Endothelial cell of umbilical vein (primary cell): ENCODE measurements around the gene ERBIN. TPM values are rescaled to one million over a fixed set of nuclear protein-coding genes. Genes with fewer than 3 reads are reported as not detected.

Experiments
- BruUV-seq: library from RNA; stranded (reverse); fragments of 400-500 nt; replicated peaks from 2 replicates; lab custom pipeline; 2021; lab: Mats Ljungman, UMichigan
- CTCF ChIA-PET: fragments of 300-600, 350-600 bp; sonication (Branson Sonifier 250); formaldehyde crosslinking; loops from one replicate; lab custom pipeline; 2021; ENCODE audit warnings: antibody characterized with exemption, inconsistent platforms; lab: Charles Lee
- POLR2A ChIA-PET: fragments of 300-600, 350-600 bp; sonication (Branson Sonifier 250); formaldehyde crosslinking; loops from one replicate; lab custom pipeline; 2021; ENCODE audit warnings: antibody characterized with exemption, inconsistent platforms; lab: Charles Lee
- DNase-seq: peaks from one replicate; pipeline ENCODE4 v3.0.0-alpha.2; 2011; ENCODE audit warnings: low read depth, low spot score
- FAIRE-seq: peaks from 2 replicates; lab custom pipeline; 2011; peaks lifted over from hg19 to GRCh38; lab: Jason Lieb, UNC
- H2AFZ ChIP-seq: 2 replicates; pipeline ENCODE4 v1.6.0; 2012; ENCODE audit warnings: low read depth, low read length, control low read depth, inconsistent platforms
- H3K27ac ChIP-seq: 2 replicates; pipeline ENCODE4 v1.5.1; 2011; ENCODE audit warnings: low read depth, mild to moderate bottlenecking, control low read depth, low read length, moderate library complexity; ENCODE audit not compliant: insufficient read depth
- H3K27me3 ChIP-seq, 2 experiments: 2 replicates each; pipeline versions ENCODE4 v1.6.0 to v1.6.1; 2011; ENCODE audit warnings: low read length in 2 of 2, mixed read lengths in 1 of 2; ENCODE audit not compliant: control insufficient read depth in 2 of 2, insufficient read depth in 2 of 2
- H3K36me3 ChIP-seq, 2 experiments: 2 replicates in 1 of 2; 3 replicates in 1 of 2; pipeline ENCODE4 v1.5.1; 2011; ENCODE audit warnings: low read length in 2 of 2, mild to moderate bottlenecking in 1 of 2, moderate library complexity in 1 of 2; ENCODE audit not compliant: control insufficient read depth in 2 of 2, insufficient read depth in 2 of 2; ENCODE audit errors: extremely low read depth in 1 of 2
- H3K4me1 ChIP-seq: 3 replicates; pipeline ENCODE4 v1.5.1; 2011; ENCODE audit warnings: mild to moderate bottlenecking, low read length; ENCODE audit not compliant: control insufficient read depth, insufficient read depth; ENCODE audit errors: extremely low read depth
- H3K4me2 ChIP-seq: 2 replicates; pipeline ENCODE4 v1.6.1; 2011; ENCODE audit warnings: low read length, control low read depth, mixed read lengths; ENCODE audit not compliant: insufficient read depth
- H3K4me3 ChIP-seq, 3 experiments: fragments of 200-600 bp in 1 of 3; sonication (generic), shearing (Covaris generic) in 1 of 3; replicated peaks in 1 of 3; 2 replicates each; pipeline ENCODE4 v1.5.1; 2011 to 2016; ENCODE audit warnings: control low read depth in 3 of 3, low read length in 3 of 3, mild to moderate bottlenecking in 2 of 3, inconsistent platforms in 1 of 3, low read depth in 1 of 3, moderate library complexity in 1 of 3; ENCODE audit not compliant: insufficient read depth in 1 of 3
- H3K79me2 ChIP-seq: 2 replicates; pipeline ENCODE4 v1.6.0; 2012; ENCODE audit warnings: low read length, inconsistent platforms; ENCODE audit not compliant: control insufficient read depth, insufficient read depth
- H3K9ac ChIP-seq: replicated peaks from 2 replicates; pipeline ENCODE3; 2011; ENCODE audit warnings: low read length, control low read depth; ENCODE audit not compliant: insufficient read depth; ENCODE audit errors: extremely low read depth
- H3K9me1 ChIP-seq: replicated peaks from 3 replicates; pipeline ENCODE4 v1.6.0; 2011; ENCODE audit warnings: mild to moderate bottlenecking, low read length; ENCODE audit not compliant: control insufficient read depth, insufficient read depth; ENCODE audit errors: extremely low read depth
- H3K9me3 ChIP-seq: replicated peaks from 2 replicates; pipeline ENCODE4 v1.5.1; 2012; ENCODE audit warnings: low read length, inconsistent platforms; ENCODE audit not compliant: control insufficient read depth, insufficient read depth
- H4K20me1 ChIP-seq: replicated peaks from 2 replicates; pipeline ENCODE3; 2011; ENCODE audit warnings: mild to moderate bottlenecking, low read length; ENCODE audit not compliant: control insufficient read depth, insufficient read depth; ENCODE audit errors: extremely low read depth
- CTCF ChIP-seq, 2 donors: IDR thresholded peaks; 1 replicate in 1 of 2; 2 replicates in 1 of 2; pipeline ENCODE4 v1.5.1; 2011; ENCODE audit warnings: low read length in 2 of 2, mild to moderate bottlenecking in 2 of 2, moderate library complexity in 2 of 2, control low read depth in 1 of 2, inconsistent platforms in 1 of 2, low read depth in 1 of 2; ENCODE audit not compliant: insufficient read depth in 1 of 2; ENCODE audit errors: extremely low read depth in 1 of 2
- FOS ChIP-seq: IDR thresholded peaks from 2 replicates; pipeline ENCODE4 v1.6.1; 2011; ENCODE audit warnings: mild to moderate bottlenecking, low read length, moderate library complexity, borderline replicate concordance; ENCODE audit not compliant: insufficient read depth
- GATA2 ChIP-seq: IDR thresholded peaks from 2 replicates; pipeline ENCODE4 v1.7.0; 2011; ENCODE audit warnings: low read depth, mild to moderate bottlenecking, moderate library complexity, mixed read lengths, low read length; ENCODE audit not compliant: insufficient read length, insufficient read depth
- JUN ChIP-seq: IDR thresholded peaks from 2 replicates; pipeline ENCODE4 v1.6.1; 2011; ENCODE audit warnings: borderline replicate concordance, low read depth; ENCODE audit not compliant: insufficient read length, insufficient read depth
- MAX ChIP-seq: IDR thresholded peaks from 2 replicates; pipeline ENCODE4 v1.6.1; 2011; ENCODE audit not compliant: insufficient read depth, insufficient read length
- MYC ChIP-seq: IDR thresholded peaks from one replicate; pipeline ENCODE4 v1.6.1; 2011; ENCODE audit warnings: mild to moderate bottlenecking, low read depth, low read length
- POLR2A ChIP-seq: IDR thresholded peaks from 2 replicates; pipeline ENCODE4 v1.6.1; 2012; ENCODE audit warnings: low read depth, mild to moderate bottlenecking, control low read depth, low read length
- dilution Hi-C: fragments of 300-500 bp; cut with MboI; formaldehyde crosslinking; loops from one replicate; pipeline ENCODE4 v1.15.0; 2019; ENCODE audit warnings: low sequenced_read_pairs; ENCODE audit not compliant: extremely low pct_ligation_motif_present
- intact Hi-C: fragments of 100-400 bp; cut with micrococcal nuclease; formaldehyde crosslinking; loops from one replicate; pipeline ENCODE4 v1.10.0; 2022
- polyA plus RNA-seq, 4 experiments: library from polyadenylated mRNA; depleted of rRNA in 3 of 4; stranded (reverse) in 3 of 4; unstranded in 1 of 4; fragments of >200 nt; gene quantifications; 2 replicates each; pipeline versions ENCODE4 v1.2.1 to v1.2.3, GENCODE V29; 2011 to 2012; ENCODE audit warnings: missing spikeins in 1 of 4
- total RNA-seq: library from RNA; stranded (reverse); gene quantifications from 2 replicates; pipeline ENCODE4 v1.2.3, GENCODE V29; 2021

Gene ERBIN
- total and polyA plus RNA-seq, 2 donors (not counting 3 experiments of a cell fraction or from before 2014, with no cell fraction given) = 8.1 to 55.6 TPM

- Histone ChIP-seq H3K36me3 (no peaks in the 10 kb centered on the region), H3K27me3 (no peaks in the 10 kb centered on the region)
- no peak for DNase-seq
Observed at GRCh38 chr5:65967288-65968066, 41.1 kb downstream of the ERBIN start.

More at GRCh38 chr5:65967288-65968066, 41.1 kb downstream of the ERBIN start:
- Histone ChIP-seq H3K4me3 (no peak overlapping the region), H3K27ac (no peak overlapping the region), H4K20me1 (peaks cover 30% of the 10 kb centered on the region), H3K79me2 (peaks cover 76% of the 10 kb centered on the region), H2AFZ (no peak overlapping the region), H3K4me1 (peaks cover 14% of the 10 kb centered on the region), H3K4me2 (no peak overlapping the region), H3K9me3 (no peaks in the 10 kb centered on the region), H3K9ac (no peak overlapping the region), H3K9me1 (no peaks in the 10 kb centered on the region)
- no peak for FAIRE-seq
- CTCF ChIA-PET = interaction anchor here (1.2 kb wide), 1 partner anchor 207 kb away, joined by 3 read pairs; no protein-coding TSS in a partner anchor
- TF ChIP-seq FOS (no peak), POLR2A (no peak), GATA2 (no peak), JUN (no peak), CTCF (IDR thresholded peaks at IDR 0.05; ENCODE audit: extremely low read depth in 1 of 2, insufficient read depth in 1 of 2, low read depth in 1 of 2, low read length in 2 of 2) (no peak), MYC (no peak), MAX (no peak)
- dilution Hi-C loops = no loop called here
- BruUV-seq = no TSS peak
- POLR2A ChIA-PET = interaction anchor here (0.6 to 0.8 kb wide), 2 partner anchors 14 to 56 kb away, joined by 3 to 4 read pairs; no protein-coding TSS in a partner anchor
- intact Hi-C loops = no loop called here
